ENCODE results near the gene KRT85.

- TF ChIP-seq CTCF (IDR thresholded peaks at IDR 0.05; ENCODE audit: low read length) (no peak), EZH2 (optimal IDR thresholded peaks at IDR 0.05; ENCODE audit: low read depth, low read length) (no peak)
Observed at GRCh38 chr12:52314511-52314910, 52.8 kb downstream of the KRT85 start.
